CD4-positive, alpha-beta T cell (primary cell): Measurements from ENCODE around the gene FAAP20. TPM values are rescaled to one million over a fixed set of nuclear protein-coding genes. Genes with fewer than 3 reads are reported as not detected.

ENCODE experiments used
- ATAC-seq: fragments of 200-7000 bp; cut with Tn5 transposase; one replicate; pipeline ENCODE4 v1.10.0; 2022; ENCODE audit warnings: mild to moderate bottlenecking; ENCODE audit not compliant: poor library complexity
- CTCF ChIA-PET: fragments of 350-600 bp; sonication (Branson Sonifier 250); formaldehyde crosslinking; loops from one replicate; lab custom pipeline; 2021; ENCODE audit warnings: antibody characterized with exemption, inconsistent platforms; lab: Charles Lee
- POLR2A ChIA-PET: fragments of 350-600 bp; sonication (Branson Sonifier 250); formaldehyde crosslinking; loops from one replicate; lab custom pipeline; 2021; ENCODE audit warnings: antibody characterized with exemption, inconsistent platforms; lab: Charles Lee
- DNase-seq, 14 experiments: peaks; one replicate each; pipeline ENCODE4 v3.0.0-alpha.2; 2013 to 2020; ENCODE audit warnings: mixed read lengths in 2 of 14
- H3K27ac ChIP-seq, 2 donors: one replicate each; pipeline versions ENCODE4 v1.5.1 to v1.7.0; 2013; ENCODE audit warnings: low read length in 2 of 2, low read depth in 1 of 2, mild to moderate bottlenecking in 1 of 2
- H3K27me3 ChIP-seq, 2 experiments: 1 replicate in 1 of 2; 2 replicates in 1 of 2; pipeline versions ENCODE4 v1.6.1 to v1.7.0; 2013; ENCODE audit warnings: low read length in 2 of 2, control low read depth in 1 of 2, mild to moderate bottlenecking in 1 of 2, moderate library complexity in 1 of 2; ENCODE audit not compliant: insufficient read depth in 2 of 2, control insufficient read depth in 1 of 2
- H3K36me3 ChIP-seq: one replicate; pipeline ENCODE4 v1.6.1; 2013; ENCODE audit warnings: low read length, control low read depth; ENCODE audit not compliant: insufficient read depth
- H3K4me1 ChIP-seq: one replicate; pipeline ENCODE4 v1.6.1; 2013; ENCODE audit warnings: low read length, control low read depth; ENCODE audit not compliant: insufficient read depth
- H3K4me3 ChIP-seq: one replicate; pipeline ENCODE4 v1.5.1; 2013; ENCODE audit warnings: mild to moderate bottlenecking, low read length, moderate library complexity
- H3K9me3 ChIP-seq, 2 experiments: 1 replicate in 1 of 2; 2 replicates in 1 of 2; pipeline versions ENCODE4 v1.6.1 to v1.7.0; 2013; ENCODE audit warnings: low read length in 2 of 2, mild to moderate bottlenecking in 2 of 2, control low read depth in 1 of 2, moderate library complexity in 1 of 2; ENCODE audit not compliant: control insufficient read depth in 1 of 2, insufficient read depth in 1 of 2
- H3K27ac Mint-ChIP-seq: one replicate; pipeline ENCODE4 v1.8.0; 2020; ENCODE audit warnings: mixed read lengths
- H3K27me3 Mint-ChIP-seq: one replicate; pipeline ENCODE4 v1.8.0; 2021; ENCODE audit warnings: mixed read lengths
- H3K36me3 Mint-ChIP-seq: one replicate; pipeline ENCODE4 v1.8.0; 2021; ENCODE audit warnings: low read depth, mixed read lengths
- H3K4me1 Mint-ChIP-seq: one replicate; pipeline ENCODE4 v1.8.0; 2021; ENCODE audit warnings: low read depth, mixed read lengths
- H3K4me3 Mint-ChIP-seq: one replicate; pipeline ENCODE4 v1.8.0; 2020; ENCODE audit warnings: mild to moderate bottlenecking, mixed read lengths
- H3K9me3 Mint-ChIP-seq: one replicate; pipeline ENCODE4 v1.8.0; 2020; ENCODE audit warnings: mixed read lengths
- intact Hi-C, 2 experiments: fragments of 100-400 bp; cut with DNase I in 1 of 2; cut with micrococcal nuclease in 1 of 2; formaldehyde crosslinking; loops; one replicate each; pipeline versions ENCODE4 v1.15.1 to v1.9.0; 2023 to 2025; cut with DNase I, micrococcal nuclease
- total RNA-seq, 174 experiments: library from RNA in 2 of 174; stranded (reverse) in 2 of 174; gene quantifications; one replicate each; pipeline ENCODE4 v1.2.3 and lab custom pipeline; 2021 to 2026
- TF ChIP-seq, protein P1 (sequence below): fragments of 200-600 bp; IDR thresholded peaks from one replicate; pipeline ENCODE4 v1.8.0; 2022; ENCODE audit warnings: antibody characterized with exemption, mild to moderate bottlenecking

The FAAP20 gene
- total RNA-seq, 2 experiments from 2014 or later, result 51.7 to 53.1 TPM

DNA sequence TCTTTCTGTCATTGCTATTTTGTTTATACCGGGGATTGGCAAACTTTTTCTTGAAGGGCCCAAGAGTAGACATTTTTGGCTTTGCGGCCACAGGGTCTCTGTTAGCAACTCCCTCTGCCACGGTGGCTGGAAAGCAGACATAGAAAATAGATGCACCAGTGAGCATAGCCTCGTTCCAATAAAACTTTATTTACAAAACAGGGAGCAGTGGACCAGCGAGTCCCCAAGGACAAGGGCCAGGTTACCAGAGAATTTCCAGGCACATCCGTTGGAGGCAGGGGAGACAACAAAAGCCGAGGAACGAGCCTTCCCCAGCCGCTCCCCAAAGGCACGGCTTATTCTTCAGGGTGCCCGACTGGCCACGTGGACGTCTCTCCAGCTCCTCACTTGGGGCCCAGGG, 26.5 kb downstream of the FAAP20 start:
- Histone ChIP-seq H3K36me3 (peaks cover 3% of the 10 kb centered on the region), H3K4me1 (no peaks in the 10 kb centered on the region), H3K4me3 (no peak overlapping the region), H3K27ac (no peak overlapping the region), H3K27me3 (no peaks in the 10 kb centered on the region), H3K9me3 (peaks cover 0 to 12% of the 10 kb centered on the region in 2 experiments)
- H3K27ac Mint-ChIP-seq, result no peak overlapping the region
- ChIA-PET CTCF (no interaction called here), POLR2A (no interaction called here)
- ATAC-seq, result no peak
- peaks cover 3% of the 10 kb centered on the region for H3K36me3 Mint-ChIP-seq
- no peak overlapping the region for H3K4me3 Mint-ChIP-seq
- H3K27me3 Mint-ChIP-seq, result no peaks in the 10 kb centered on the region
- intact Hi-C loops, result no loop called here
- H3K4me1 Mint-ChIP-seq, result no peaks in the 10 kb centered on the region
- TF ChIP-seq, protein P1, sequence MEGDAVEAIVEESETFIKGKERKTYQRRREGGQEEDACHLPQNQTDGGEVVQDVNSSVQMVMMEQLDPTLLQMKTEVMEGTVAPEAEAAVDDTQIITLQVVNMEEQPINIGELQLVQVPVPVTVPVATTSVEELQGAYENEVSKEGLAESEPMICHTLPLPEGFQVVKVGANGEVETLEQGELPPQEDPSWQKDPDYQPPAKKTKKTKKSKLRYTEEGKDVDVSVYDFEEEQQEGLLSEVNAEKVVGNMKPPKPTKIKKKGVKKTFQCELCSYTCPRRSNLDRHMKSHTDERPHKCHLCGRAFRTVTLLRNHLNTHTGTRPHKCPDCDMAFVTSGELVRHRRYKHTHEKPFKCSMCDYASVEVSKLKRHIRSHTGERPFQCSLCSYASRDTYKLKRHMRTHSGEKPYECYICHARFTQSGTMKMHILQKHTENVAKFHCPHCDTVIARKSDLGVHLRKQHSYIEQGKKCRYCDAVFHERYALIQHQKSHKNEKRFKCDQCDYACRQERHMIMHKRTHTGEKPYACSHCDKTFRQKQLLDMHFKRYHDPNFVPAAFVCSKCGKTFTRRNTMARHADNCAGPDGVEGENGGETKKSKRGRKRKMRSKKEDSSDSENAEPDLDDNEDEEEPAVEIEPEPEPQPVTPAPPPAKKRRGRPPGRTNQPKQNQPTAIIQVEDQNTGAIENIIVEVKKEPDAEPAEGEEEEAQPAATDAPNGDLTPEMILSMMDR, result no peak
- no peaks in the 10 kb centered on the region for H3K9me3 Mint-ChIP-seq
- DNase-seq, result no peak

DNA sequence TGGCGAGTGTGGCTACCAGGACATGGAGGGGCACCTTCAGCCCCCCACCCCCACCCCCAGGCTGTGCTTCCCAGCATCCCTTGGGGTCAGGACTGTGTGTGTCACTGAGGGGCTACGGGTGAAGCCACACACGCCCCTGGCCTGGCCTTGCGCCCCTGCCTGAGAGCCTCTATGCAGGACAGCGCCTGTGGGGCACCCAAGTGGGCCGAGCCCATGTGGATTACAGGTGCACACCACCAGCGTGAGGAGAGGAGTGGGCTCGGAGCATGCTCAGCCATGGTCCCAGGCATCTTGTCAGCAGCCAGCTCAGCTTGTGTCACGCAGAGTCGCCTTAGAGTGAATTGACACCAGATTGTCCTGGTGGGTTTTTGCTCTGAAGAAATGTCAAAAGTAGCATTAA, 27.9 kb downstream of the FAAP20 start:
- no peaks in the 10 kb centered on the region for H3K27me3 ChIP-seq
- peaks cover 7% of the 10 kb centered on the region for H3K4me1 Mint-ChIP-seq
- no peaks in the 10 kb centered on the region for H3K27me3 Mint-ChIP-seq
- TF ChIP-seq, protein P1, result no peak
- no peak overlapping the region for H3K4me3 ChIP-seq
- ATAC-seq (no peak), DNase-seq (no peak)
- H3K9me3 Mint-ChIP-seq, result no peaks in the 10 kb centered on the region
- intact Hi-C loops, result no loop called here
- no peaks in the 10 kb centered on the region for H3K36me3 ChIP-seq
- H3K4me3 Mint-ChIP-seq, result no peak overlapping the region
- H3K27ac ChIP-seq, result no peak overlapping the region
- H3K36me3 Mint-ChIP-seq, result peaks cover 8% of the 10 kb centered on the region
- peaks cover 0 to 10% of the 10 kb centered on the region in 2 experiments for H3K9me3 ChIP-seq
- no peak overlapping the region for H3K27ac Mint-ChIP-seq
- H3K4me1 ChIP-seq, result no peaks in the 10 kb centered on the region
- CTCF ChIA-PET, result no interaction called here
- POLR2A ChIA-PET, result no interaction called here

DNA sequence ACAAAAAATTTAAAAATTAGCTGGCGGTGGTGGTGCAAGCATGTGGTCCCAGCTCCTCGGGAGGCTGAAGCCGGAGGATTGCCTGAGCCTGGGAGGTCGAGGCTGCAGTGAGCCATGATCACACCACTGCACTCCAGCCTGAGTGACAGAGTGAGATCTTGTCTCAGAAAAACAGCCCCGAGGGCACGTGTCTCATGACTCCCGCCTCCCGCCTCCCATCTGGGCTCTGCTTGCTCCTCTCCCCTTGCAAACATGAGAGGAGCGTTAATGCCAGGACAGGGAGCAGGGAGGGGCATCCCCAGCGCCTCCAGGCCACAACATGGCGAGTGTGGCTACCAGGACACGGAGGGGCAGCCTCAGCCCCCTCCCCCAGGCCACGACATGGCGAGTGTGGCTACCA, 28.3 kb downstream of the FAAP20 start:
- H3K9me3 Mint-ChIP-seq, result no peaks in the 10 kb centered on the region
- H3K4me1 Mint-ChIP-seq, result peaks cover 7% of the 10 kb centered on the region
- intact Hi-C loops, result no loop called here
- ChIA-PET POLR2A (no interaction called here), CTCF (no interaction called here)
- Histone ChIP-seq H3K4me1 (no peaks in the 10 kb centered on the region), H3K4me3 (no peak overlapping the region), H3K27ac (no peak overlapping the region), H3K36me3 (no peaks in the 10 kb centered on the region), H3K27me3 (no peaks in the 10 kb centered on the region), H3K9me3 (peaks cover 0 to 10% of the 10 kb centered on the region in 2 experiments)
- H3K27ac Mint-ChIP-seq, result no peak overlapping the region
- no peak for ATAC-seq
- no peak overlapping the region for H3K4me3 Mint-ChIP-seq
- TF ChIP-seq, protein P1, result no peak
- no peaks in the 10 kb centered on the region for H3K27me3 Mint-ChIP-seq
- DNase-seq, result no peak
- H3K36me3 Mint-ChIP-seq, result peaks cover 8% of the 10 kb centered on the region
